Dermis blood vessel endothelial cell (primary cell): Measurements from ENCODE around the gene PANK4. TPM values are rescaled to one million over a fixed set of nuclear protein-coding genes. Genes with fewer than 3 reads are reported as not detected.

Experiments
- DNase-seq: peaks from one replicate; pipeline ENCODE4 v3.0.0; 2010
- total RNA-seq: library from RNA; depleted of rRNA; stranded (reverse); fragments of >200 nt; gene quantifications from 2 replicates; pipeline ENCODE4 v1.2.3, GENCODE V29; 2014

The PANK4 gene
- total RNA-seq, 1 donor from 2014 or later = 24.7 TPM

GRCh38 chr1:2528016-2528415, 1.6 kb upstream of the PANK4 start:
- no peak for DNase-seq

- DNase-seq = no peak
These were observed 1.1 kb upstream of the PANK4 start for GRCh38 chr1:2527556-2527860.

GRCh38 chr1:2526824-2527555, 594 bp upstream of the PANK4 start:
- DNase-seq = no peak

DNA sequence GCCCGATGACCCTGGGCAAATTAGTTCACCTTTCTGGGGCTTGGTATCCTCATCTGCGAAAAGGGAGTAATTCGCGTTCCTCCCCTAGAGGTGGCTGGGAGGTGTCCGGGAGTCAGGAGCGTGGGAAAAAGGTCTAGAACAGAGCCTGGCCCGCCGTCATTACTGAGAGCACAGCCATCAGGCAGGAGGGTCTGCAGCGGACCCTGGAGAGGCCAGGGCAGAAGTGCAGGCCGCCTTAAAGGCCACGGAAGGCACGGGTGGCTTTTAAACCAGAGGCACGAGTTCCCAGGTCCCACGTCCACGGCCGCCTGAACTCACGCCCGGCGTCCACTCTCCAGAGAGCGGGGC, 850 bp downstream of the PANK4 start:
- no peak for DNase-seq

- DNase-seq = no peak
These were observed 2.3 kb downstream of the PANK4 start for GRCh38 chr1:2523891-2524609.

DNA sequence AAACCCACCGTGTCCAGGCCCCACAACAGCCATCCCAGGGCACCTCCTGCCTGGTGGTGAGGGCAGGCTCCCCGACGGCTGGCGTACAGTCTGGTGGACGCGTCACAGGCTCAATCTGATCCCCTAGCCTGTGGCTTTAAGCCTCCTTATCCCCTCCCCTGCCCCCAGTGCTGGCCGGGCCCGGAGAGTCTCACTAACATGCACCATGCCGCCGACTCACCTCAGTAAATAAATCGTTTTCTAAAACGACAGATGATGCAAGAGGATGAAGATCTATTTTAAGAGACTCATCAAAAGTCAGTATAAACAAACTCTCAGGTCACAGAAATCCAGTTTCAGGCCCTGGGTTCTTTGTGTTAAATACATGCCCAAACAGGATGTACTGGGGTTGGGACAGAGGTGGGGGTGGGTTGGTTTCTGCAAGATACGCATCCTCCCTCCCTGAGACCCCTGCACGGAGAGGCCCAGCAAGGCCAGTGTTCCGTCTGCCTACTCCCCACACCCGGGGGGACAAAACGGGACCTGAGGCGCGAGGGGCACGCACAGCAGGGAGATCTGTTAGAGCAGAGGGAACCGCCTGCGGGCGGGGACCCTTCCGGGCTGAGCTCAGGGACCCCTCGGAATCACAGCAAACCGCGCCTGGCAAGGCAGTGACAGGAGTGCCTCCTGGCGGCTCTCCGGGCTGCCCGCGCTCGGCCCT, 3.1 kb downstream of the PANK4 start:
- DNase-seq = peak; percentile 33

DNA sequence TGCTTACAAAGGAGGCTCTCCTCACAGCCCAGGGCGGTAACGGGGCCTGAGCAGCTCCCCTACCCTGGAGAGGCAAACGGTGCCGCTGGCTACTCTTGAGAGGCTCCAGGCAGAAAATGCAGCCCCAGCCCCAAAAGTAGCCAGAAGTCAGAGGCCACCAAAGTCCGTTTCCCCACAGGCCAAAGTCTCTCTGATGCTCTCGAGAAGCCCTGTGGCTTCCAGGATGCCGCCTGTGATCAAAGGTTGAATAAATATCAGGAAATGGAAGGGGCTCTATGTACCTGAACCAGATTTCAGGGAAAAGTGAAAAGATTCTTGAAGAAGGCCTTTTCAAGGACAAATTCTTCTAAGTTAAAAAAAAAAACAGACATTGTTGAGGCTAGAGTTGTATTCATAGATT, 4.2 kb downstream of the PANK4 start:
- no peak for DNase-seq

GRCh38 chr1:2520806-2521205, 5.6 kb downstream of the PANK4 start:
- no peak for DNase-seq

GRCh38 chr1:2520206-2520605, 6.2 kb downstream of the PANK4 start:
- no peak for DNase-seq

DNA sequence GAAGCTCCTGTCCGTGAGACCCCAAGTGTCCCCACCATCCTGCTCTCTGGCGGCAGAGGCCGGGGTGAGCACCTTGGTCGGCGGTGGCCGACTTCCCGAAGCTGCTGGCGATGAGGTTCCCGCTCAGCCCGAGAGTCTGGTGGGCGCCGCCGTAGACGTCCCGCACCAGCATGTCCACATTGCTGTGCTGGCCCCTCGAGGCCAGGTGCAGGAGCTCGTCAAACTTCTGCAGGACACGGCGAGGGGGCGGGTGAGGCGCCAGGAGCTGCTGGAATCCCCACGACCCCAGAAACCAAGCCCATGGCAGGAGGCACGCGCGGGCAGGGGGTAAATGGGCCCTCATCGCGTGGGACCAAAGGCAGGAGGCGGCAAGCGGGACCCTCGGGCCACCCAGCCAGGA, 6.7 kb downstream of the PANK4 start:
- DNase-seq = no peak

DNA sequence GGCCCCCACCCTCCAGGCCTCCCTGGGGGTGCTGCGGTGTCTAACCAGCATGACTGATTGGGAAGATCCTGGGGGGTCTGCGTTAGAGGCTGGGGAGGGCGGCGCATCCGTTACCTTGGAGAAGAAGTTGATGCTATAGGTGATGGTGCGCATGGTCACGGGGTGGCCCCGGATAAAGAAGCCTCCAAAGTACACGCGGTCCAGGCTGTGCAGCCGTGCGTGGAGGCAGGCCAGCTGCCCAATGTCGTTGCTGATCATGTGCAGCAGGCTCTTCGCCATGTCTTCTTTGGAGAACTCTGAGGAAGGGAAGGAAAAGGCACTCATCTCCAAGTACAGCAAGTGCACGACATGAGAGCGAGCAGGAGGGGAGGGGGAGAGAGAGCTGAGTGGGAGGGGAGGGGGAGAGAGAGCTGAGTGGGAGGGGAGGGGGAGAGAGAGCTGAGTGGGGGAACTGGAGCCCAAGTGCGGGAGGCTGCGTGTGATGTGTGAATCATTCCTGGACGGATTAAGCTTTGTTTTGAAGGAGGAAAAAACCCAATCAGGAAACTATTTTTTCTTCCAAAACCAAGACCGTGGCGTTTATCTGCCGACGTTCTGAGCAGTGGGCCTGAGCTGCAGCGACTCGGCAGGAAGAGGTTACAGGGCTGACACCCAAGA, 7.2 kb downstream of the PANK4 start:
- DNase-seq = no peak

GRCh38 chr1:2518528-2518927, 7.9 kb downstream of the PANK4 start:
- DNase-seq = no peak

DNA sequence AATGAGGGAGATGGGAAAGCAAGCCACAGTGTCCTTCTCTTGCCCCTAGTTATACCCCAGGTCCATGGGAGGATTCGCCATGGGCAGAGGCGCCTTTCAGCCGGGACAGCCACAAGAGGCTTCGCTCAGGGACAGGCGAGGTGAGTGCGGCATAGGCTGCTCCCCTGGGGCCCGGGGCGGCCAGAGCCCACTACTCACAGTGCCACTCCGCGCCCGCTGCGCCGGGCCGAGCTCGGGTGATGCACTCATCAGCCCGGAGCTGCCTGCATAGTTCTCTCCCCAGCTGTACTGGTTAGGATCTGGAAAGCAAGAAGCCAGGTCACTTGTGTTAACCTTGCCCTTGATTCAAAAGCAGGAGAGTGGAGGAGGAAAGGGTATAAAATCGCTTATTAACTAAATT, 8.4 kb downstream of the PANK4 start:
- no peak for DNase-seq

DNA sequence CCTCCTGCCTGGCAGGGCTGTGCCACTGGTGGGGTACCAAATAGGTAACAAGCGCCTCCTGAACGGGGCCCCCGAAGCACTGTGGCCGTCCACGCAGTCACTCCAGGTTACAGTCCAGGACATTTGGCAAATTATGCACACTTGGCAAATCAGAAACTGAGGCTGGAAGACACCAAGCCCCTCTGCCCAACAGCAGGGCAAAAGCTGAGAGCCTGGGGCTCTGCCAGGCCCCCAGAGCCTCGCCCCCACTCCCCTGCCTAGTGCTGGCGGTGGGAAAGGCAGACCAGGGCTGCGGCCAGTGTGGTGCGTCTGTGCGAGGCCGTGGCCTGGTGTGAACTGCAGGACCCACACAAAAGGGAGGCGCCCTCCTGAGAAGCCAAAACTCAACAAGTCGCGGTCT, 9.4 kb downstream of the PANK4 start:
- DNase-seq = no peak

- no peak for DNase-seq
These were observed 10.3 kb downstream of the PANK4 start for GRCh38 chr1:2516124-2516523.

DNA sequence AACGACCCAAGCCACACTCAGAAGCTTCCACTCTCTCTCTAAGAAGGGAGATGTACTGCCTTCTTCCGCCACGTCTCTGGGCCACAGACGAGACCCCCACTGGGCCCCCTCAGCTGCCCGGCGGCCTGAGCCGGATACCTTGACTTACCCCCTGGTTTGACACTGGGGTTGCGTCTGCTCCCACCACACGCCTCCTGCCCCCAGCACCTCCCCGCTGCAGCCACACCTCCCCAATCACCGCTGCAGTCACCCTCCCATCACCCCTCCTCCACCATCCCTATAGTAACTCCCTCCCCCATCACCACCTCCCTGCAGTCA, 10.7 kb downstream of the PANK4 start:
- DNase-seq = no peak

GRCh38 chr1:2514863-2515762, 11.3 kb downstream of the PANK4 start:
- no peak for DNase-seq

- DNase-seq = no peak
These were observed 12.3 kb downstream of the PANK4 start for GRCh38 chr1:2513939-2514652.

DNA sequence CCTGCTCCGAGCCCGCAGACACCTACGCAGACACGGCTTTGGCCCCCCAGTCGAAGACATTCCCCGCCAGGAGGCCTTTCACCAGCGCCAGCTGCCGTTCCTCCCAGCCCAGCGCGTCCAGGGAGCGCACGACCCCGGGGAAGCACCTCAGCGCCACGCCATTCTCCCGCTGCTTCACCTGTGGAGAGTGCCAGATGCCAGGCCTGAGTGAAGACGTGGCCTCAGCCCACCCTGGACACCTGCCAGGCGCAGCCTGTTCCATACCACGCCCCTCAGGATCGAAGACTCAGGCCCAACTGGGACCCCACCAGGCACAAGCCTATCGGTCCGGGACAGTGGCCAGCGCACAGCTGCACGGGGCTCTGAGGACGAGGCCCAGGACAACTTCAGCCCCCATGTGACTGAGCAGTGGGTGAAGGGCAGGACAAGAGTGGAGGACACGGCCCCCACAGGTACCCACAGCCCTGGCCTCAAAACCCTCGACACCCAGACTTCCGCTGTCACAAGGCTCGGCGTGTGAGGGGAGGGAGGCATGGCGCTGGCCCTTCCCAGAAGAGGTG, 13.5 kb downstream of the PANK4 start:
- no peak for DNase-seq

DNA sequence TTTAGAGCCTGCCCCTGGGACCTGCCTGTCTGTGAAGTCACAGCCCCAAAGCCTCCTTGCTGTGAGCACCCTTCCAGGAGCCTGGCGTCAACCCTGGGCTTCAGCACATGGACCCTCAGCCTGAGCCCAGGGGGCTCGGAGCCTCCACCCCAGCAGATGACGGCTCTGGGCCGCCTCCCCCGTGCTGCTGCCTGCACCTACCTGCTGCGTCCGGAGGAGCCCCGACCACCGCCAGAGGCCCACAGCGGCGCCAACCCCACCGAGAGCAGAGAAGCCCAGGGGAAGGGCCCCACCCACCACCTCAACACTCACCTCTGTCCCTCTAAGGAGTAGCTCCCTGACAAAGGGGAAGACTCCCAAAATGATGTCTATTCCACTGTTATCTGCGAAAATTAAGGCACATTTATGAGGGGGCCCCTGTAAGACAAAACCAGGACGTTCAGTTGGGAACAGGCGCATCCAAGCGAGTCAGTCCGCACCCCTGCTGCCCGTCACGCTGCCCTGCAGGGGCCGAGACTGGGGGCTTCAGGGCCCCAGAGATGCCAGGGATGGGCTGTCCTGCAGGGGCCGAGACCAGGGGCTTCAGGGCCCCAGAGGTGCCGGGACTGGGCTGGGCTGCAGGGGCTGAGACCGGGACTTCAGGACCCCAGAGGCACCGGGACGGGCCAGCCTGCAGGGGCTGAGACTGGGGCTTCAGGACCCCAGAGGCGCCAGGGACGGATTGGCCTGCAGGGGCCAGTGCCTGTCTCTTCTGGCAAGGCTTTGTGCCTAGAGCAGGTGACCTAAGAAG, 15.8 kb downstream of the PANK4 start:
- DNase-seq = no peak

GRCh38 chr1:2509589-2509988, 16.8 kb downstream of the PANK4 start:
- DNase-seq = no peak
